ENCODE results near the gene LZTS3.

- TF ChIP-seq CTCF (IDR thresholded peaks at IDR 0.05; ENCODE audit: low read depth, low read length) (no peak), EZH2phosphoT487 (IDR thresholded peaks at IDR 0.05; ENCODE audit: low read depth) (no peak)
These were observed 15.6 kb upstream of the LZTS3 start for GRCh38 chr20:3188823-3189413.

Measured in OCI-LY3 (cell line).